Pancreas (tissue), 10 donors: ENCODE measurements around the gene PDCD1. TPM values are rescaled to one million over a fixed set of nuclear protein-coding genes. Genes with fewer than 3 reads are reported as not detected.
A peak's percentile ranks its signal among the peaks of the same experiment; 100 is the strongest.

Source experiments
- ATAC-seq, 4 donors: fragments of 200-7000 bp; cut with Tn5 transposase; one replicate each; pipeline versions ENCODE4 v1.8.0 to v1.9.1; 2020; ENCODE audit warnings: mild to moderate bottlenecking in 4 of 4, moderate library complexity in 4 of 4
- DNase-seq, 6 donors: peaks; one replicate each; pipeline ENCODE4 v3.0.0-alpha.2; 2020
- FAIRE-seq: peaks from 2 replicates; lab custom pipeline; 2012; peaks lifted over from hg19 to GRCh38; lab: Jason Lieb, UNC
- H3K27ac ChIP-seq, 4 donors: fragments of 200-600 bp; sonication (generic); 1 replicate in 3 of 4; 2 replicates in 1 of 4; pipeline versions ENCODE4 v1.5.0 to v1.8.0; 2020
- H3K27me3 ChIP-seq, 4 donors: fragments of 200-600 bp; one replicate each; pipeline ENCODE4 v1.8.0; 2021
- H3K36me3 ChIP-seq, 3 donors: fragments of 200-600 bp; sonication (generic) in 1 of 3; one replicate each; pipeline versions ENCODE4 v1.5.0 to v1.8.0; 2020 to 2021
- H3K4me1 ChIP-seq, 3 donors: fragments of 200-600 bp; one replicate each; pipeline ENCODE4 v1.8.0; 2021
- H3K4me3 ChIP-seq, 4 donors: fragments of 200-600 bp; sonication (generic) in 2 of 4; one replicate each; pipeline versions ENCODE4 v1.5.0 to v1.8.0; 2020 to 2021
- H3K9me3 ChIP-seq, 4 donors: fragments of 200-600 bp; one replicate each; pipeline ENCODE4 v1.8.0; 2021
- WGBS, 2 donors: extraction: QIAGEN DNeasy Blood & Tissue Kit; methylation state at CpG; one replicate each; pipeline ENCODE4 v1.1.7; 2013; 5-methylcytosine and 5-hydroxymethylcytosine counted together
- intact Hi-C, 3 donors: fragments of 100-400 bp; cut with DNase I; formaldehyde crosslinking; loops; one replicate each; pipeline versions ENCODE4 v1.11.1 to v1.14.2; 2022
- polyA plus RNA-seq, 2 donors: library from polyadenylated mRNA; stranded (reverse); fragments of 200-250 nt; gene quantifications; one replicate each; pipeline ENCODE4 v1.2.3, GENCODE V29; 2013
- total RNA-seq, 6 donors: library from RNA; stranded (reverse); fragmentation: NEBNext Ultra II Directional in 4 of 6; extraction: Animal tissue kit (Norgen Biotek cat#: 25700) in 4 of 6; gene quantifications; one replicate each; pipeline versions ENCODE4 v1.2.1 to v1.2.4, GENCODE V29; 2021 to 2023
- TF ChIP-seq, protein P1 (sequence below), 4 donors: fragments of 200-600 bp; sonication (generic) in 3 of 4; IDR thresholded peaks; one replicate each; pipeline versions ENCODE4 v1.5.0 to v1.8.0; 2021; ENCODE audit warnings: antibody characterized with exemption in 4 of 4
- donor health status: healthy with polysubstance abuse.
- donor health status: DM: no; HTN: no; CAD: no; lungs with moderate emphysema.
- donor health status: DM: no; HTN: no; CAD: no.
- donor health status: control.
- donor health status: control.
- donor health status: Bipolar disorder and iron deficiency.
- donor health status: DM: yes; HTN: yes; CAD: no.
- donor health status: DM: no; HTN: no; CAD: no.
- donor health status: DM: no; HTN: no; CAD: no.
- donor health status: DM: yes; HTN: yes; CAD: no.

PDCD1 gene
- total and polyA plus RNA-seq, 8 donors: 0.09 to 0.63 (median 0.23) TPM; not detected in 1

DNA sequence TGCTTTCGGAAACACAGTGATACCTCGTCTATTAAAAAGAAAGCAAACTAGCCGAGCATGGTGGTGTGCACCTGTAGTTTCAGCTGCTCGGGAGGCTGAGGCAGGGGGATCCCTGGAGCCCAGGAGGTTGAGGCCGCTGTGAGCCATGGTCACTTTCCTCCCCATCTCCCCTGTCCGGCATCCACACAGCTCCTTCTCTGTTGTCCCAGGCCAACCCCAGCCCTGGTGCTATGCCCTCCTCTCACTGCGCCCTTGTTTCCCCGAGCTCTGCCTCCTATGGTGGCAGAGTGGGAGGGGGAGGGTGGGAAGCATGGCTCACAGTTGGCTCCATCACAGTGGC lies 26.2 kb upstream of the PDCD1 start:
- TF ChIP-seq, protein P1, sequence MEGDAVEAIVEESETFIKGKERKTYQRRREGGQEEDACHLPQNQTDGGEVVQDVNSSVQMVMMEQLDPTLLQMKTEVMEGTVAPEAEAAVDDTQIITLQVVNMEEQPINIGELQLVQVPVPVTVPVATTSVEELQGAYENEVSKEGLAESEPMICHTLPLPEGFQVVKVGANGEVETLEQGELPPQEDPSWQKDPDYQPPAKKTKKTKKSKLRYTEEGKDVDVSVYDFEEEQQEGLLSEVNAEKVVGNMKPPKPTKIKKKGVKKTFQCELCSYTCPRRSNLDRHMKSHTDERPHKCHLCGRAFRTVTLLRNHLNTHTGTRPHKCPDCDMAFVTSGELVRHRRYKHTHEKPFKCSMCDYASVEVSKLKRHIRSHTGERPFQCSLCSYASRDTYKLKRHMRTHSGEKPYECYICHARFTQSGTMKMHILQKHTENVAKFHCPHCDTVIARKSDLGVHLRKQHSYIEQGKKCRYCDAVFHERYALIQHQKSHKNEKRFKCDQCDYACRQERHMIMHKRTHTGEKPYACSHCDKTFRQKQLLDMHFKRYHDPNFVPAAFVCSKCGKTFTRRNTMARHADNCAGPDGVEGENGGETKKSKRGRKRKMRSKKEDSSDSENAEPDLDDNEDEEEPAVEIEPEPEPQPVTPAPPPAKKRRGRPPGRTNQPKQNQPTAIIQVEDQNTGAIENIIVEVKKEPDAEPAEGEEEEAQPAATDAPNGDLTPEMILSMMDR (IDR thresholded peaks at IDR 0.05): no peak
- H3K4me3 ChIP-seq: peak overlapping the region in 2 of 4 donors; percentile 38 to 60
- ATAC-seq: no peak
- H3K4me1 ChIP-seq: peaks cover 2 to 17% (median 7%) of the 10 kb centered on the region in 3 donors
- H3K9me3 ChIP-seq: no peaks in the 10 kb centered on the region
- no peaks in the 10 kb centered on the region for H3K27me3 ChIP-seq
- no peaks in the 10 kb centered on the region for H3K36me3 ChIP-seq
- H3K27ac ChIP-seq: peak overlapping the region; percentile 23 to 97 (median 96)
- no peak for FAIRE-seq
- intact Hi-C loops: no loop called here
- peak in 1 of 6 donors; percentile 55 for DNase-seq
- 40 to 53% methylated on average over 8 of the region's 8 CpGs for WGBS, 2 donors

- intact Hi-C loops: no loop called here
These were observed 23.5 kb upstream of the PDCD1 start for GRCh38 chr2:241882091-241882625.

GRCh38 chr2:241880311-241881073 lies 21.8 kb upstream of the PDCD1 start:
- Histone ChIP-seq H3K36me3 (no peaks in the 10 kb centered on the region), H3K27me3 (no peaks in the 10 kb centered on the region), H3K27ac (peak overlapping the region in 3 of 4 donors; percentile 50 to 75 (median 58)), H3K9me3 (no peaks in the 10 kb centered on the region), H3K4me1 (peaks cover 0 to 13% (median 0%) of the 10 kb centered on the region in 3 donors), H3K4me3 (peak overlapping the region in 3 of 4 donors; percentile 37 to 60 (median 46))
- TF ChIP-seq, protein P1 (IDR thresholded peaks at IDR 0.05): no peak
- ATAC-seq (no peak), FAIRE-seq (no peak), DNase-seq (peak in 5 of 6 donors; percentile 37 to 75 (median 53))
- intact Hi-C loops: no loop called here
- WGBS, 2 donors: 84 to 85% methylated on average over 16 of the region's 16 CpGs

More at GRCh38 chr2:241882091-241882625, 23.5 kb upstream of the PDCD1 start:
- ATAC-seq: peak; percentile 42 to 52 (median 48)
- TF ChIP-seq, protein P1 (IDR thresholded peaks at IDR 0.05): no peak
- no peak for FAIRE-seq
- DNase-seq: peak; percentile 81 to 93 (median 88)
- Histone ChIP-seq H3K27me3 (no peaks in the 10 kb centered on the region), H3K4me3 (peak overlapping the region; percentile 8 to 60 (median 26)), H3K4me1 (peaks cover 0 to 13% (median 0%) of the 10 kb centered on the region in 3 donors), H3K27ac (peak overlapping the region; percentile 96 to 98 (median 96)), H3K36me3 (no peaks in the 10 kb centered on the region), H3K9me3 (no peaks in the 10 kb centered on the region)
- 2 to 4% methylated on average over 23 of the region's 23 CpGs for WGBS, 2 donors

DNA sequence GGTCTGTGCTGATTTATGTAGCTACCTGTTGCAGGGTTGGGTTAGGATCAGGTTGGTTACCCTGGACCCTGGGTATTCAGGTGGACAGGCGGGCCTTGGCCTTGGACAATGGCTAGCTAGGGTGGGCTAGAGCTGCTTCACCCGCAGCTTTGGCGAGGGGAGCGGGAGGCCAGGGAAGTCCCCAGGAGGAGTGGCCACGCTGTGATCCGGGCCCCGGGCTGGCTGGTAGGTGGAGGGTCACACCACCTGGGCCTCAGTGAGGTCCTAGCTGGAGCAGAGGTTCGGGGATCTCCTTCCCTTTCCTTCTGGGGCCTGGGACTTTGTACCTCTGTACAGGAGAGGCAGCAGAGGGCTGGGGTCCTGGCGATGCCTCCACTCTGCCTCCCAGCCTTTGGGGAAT lies 20.6 kb upstream of the PDCD1 start:
- peak in 3 of 6 donors; percentile 33 to 80 (median 60) for DNase-seq

More for the DNA sequence above, 20.6 kb upstream of the PDCD1 start:
- H3K4me1 ChIP-seq: peaks cover 0 to 13% (median 0%) of the 10 kb centered on the region in 3 donors
- intact Hi-C loops: no loop called here
- TF ChIP-seq, protein P1 (IDR thresholded peaks at IDR 0.05): no peak
- H3K4me3 ChIP-seq: no peak overlapping the region
- H3K27ac ChIP-seq: no peak overlapping the region
- WGBS, 2 donors: 89 to 91% methylated on average over 8 to 9 of the region's 9 CpGs
- no peaks in the 10 kb centered on the region for H3K36me3 ChIP-seq
- FAIRE-seq (no peak), ATAC-seq (no peak)
- H3K9me3 ChIP-seq: no peaks in the 10 kb centered on the region
- H3K27me3 ChIP-seq: no peaks in the 10 kb centered on the region
